CD14-positive monocyte (primary cell): ENCODE results near the gene ZDHHC14. TPM values are rescaled to one million over a fixed set of nuclear protein-coding genes. Genes with fewer than 3 reads are reported as not detected.
A peak's percentile ranks its signal among the peaks of the same experiment; 100 is the strongest.

Experiments used
- DNase-seq, 3 donors: peaks; one replicate each; pipeline ENCODE4 v3.0.0-alpha.2; 2011 to 2022
- H2AFZ ChIP-seq: 2 replicates; pipeline ENCODE4 v1.6.0; 2012; ENCODE audit warnings: mild to moderate bottlenecking, low read depth, low read length, inconsistent platforms; ENCODE audit not compliant: insufficient read depth, poor library complexity, severe bottlenecking
- H3K27ac ChIP-seq, 2 donors: 1 replicate in 1 of 2; 2 replicates in 1 of 2; pipeline ENCODE4 v1.5.1; 2012 to 2013; ENCODE audit warnings: low read length in 2 of 2, control low read depth in 1 of 2, inconsistent platforms in 1 of 2, low read depth in 1 of 2, mild to moderate bottlenecking in 1 of 2
- H3K27me3 ChIP-seq, 2 donors: one replicate each; pipeline versions ENCODE4 v1.6.0 to v1.6.1; 2011 to 2013; ENCODE audit warnings: low read length in 2 of 2; ENCODE audit not compliant: control insufficient read depth in 2 of 2, insufficient read depth in 2 of 2
- H3K36me3 ChIP-seq, 2 donors: replicated peaks in 1 of 2; 1 replicate in 1 of 2; 2 replicates in 1 of 2; pipeline versions ENCODE4 v1.5.1 to v1.6.1; 2012 to 2013; ENCODE audit warnings: low read length in 2 of 2, control low read depth in 1 of 2, inconsistent platforms in 1 of 2, mild to moderate bottlenecking in 1 of 2; ENCODE audit not compliant: insufficient read depth in 2 of 2, control insufficient read depth in 1 of 2
- H3K4me1 ChIP-seq, 2 donors: 1 replicate in 1 of 2; 2 replicates in 1 of 2; pipeline versions ENCODE4 v1.5.1 to v1.6.1; 2012 to 2013; ENCODE audit warnings: low read length in 2 of 2, control low read depth in 1 of 2, inconsistent platforms in 1 of 2, mild to moderate bottlenecking in 1 of 2, moderate library complexity in 1 of 2; ENCODE audit not compliant: insufficient read depth in 2 of 2, control insufficient read depth in 1 of 2
- H3K4me2 ChIP-seq: replicated peaks from 2 replicates; pipeline ENCODE3; 2012; ENCODE audit warnings: low read length, moderate library complexity, mild to moderate bottlenecking; ENCODE audit not compliant: poor library complexity, severe bottlenecking; ENCODE audit errors: extremely low read depth
- H3K4me3 ChIP-seq, 3 experiments: fragments of 200-600 bp in 1 of 3; sonication (generic) in 1 of 3; replicated peaks in 1 of 3; 1 replicate in 2 of 3; 2 replicates in 1 of 3; pipeline ENCODE4 v1.5.1; 2011 to 2013; ENCODE audit warnings: low read length in 3 of 3, mild to moderate bottlenecking in 3 of 3, control low read depth in 2 of 3, low read depth in 2 of 3, inconsistent platforms in 1 of 3, moderate library complexity in 1 of 3
- H3K79me2 ChIP-seq: 2 replicates; pipeline ENCODE4 v1.6.0; 2012; ENCODE audit warnings: mild to moderate bottlenecking, control low read depth, inconsistent platforms, low read length, moderate library complexity; ENCODE audit not compliant: insufficient read depth
- H3K9ac ChIP-seq: 2 replicates; pipeline ENCODE4 v1.6.0; 2017; ENCODE audit warnings: low read length, mild to moderate bottlenecking; ENCODE audit not compliant: insufficient read depth, poor library complexity, severe bottlenecking
- H3K9me3 ChIP-seq, 2 donors: replicated peaks in 1 of 2; 1 replicate in 1 of 2; 2 replicates in 1 of 2; pipeline versions ENCODE4 v1.5.1 to v1.6.1; 2012 to 2013; ENCODE audit warnings: low read length in 2 of 2, control low read depth in 1 of 2; ENCODE audit not compliant: control insufficient read depth in 1 of 2, insufficient read depth in 1 of 2
- H4K20me1 ChIP-seq: 2 replicates; pipeline ENCODE4 v1.6.0; 2012; ENCODE audit warnings: mild to moderate bottlenecking, low read length, control low read depth, moderate library complexity; ENCODE audit not compliant: insufficient read depth
- H3K27ac Mint-ChIP-seq, 7 donors: one replicate each; pipeline ENCODE4 v1.8.0; 2020; ENCODE audit warnings: mild to moderate bottlenecking in 7 of 7, mixed read lengths in 7 of 7, moderate library complexity in 6 of 7, inconsistent platforms in 2 of 7
- H3K27me3 Mint-ChIP-seq, 3 donors: one replicate each; pipeline ENCODE4 v1.8.0; 2021 to 2022; ENCODE audit warnings: low read depth in 3 of 3, mild to moderate bottlenecking in 3 of 3, mixed read lengths in 3 of 3, moderate library complexity in 3 of 3, inconsistent platforms in 1 of 3
- H3K36me3 Mint-ChIP-seq, 2 donors: one replicate each; pipeline ENCODE4 v1.8.0; 2020; ENCODE audit warnings: mixed read lengths in 2 of 2, inconsistent platforms in 1 of 2, mild to moderate bottlenecking in 1 of 2
- H3K4me1 Mint-ChIP-seq: one replicate; pipeline ENCODE4 v1.8.0; 2020; ENCODE audit warnings: mild to moderate bottlenecking, mixed read lengths
- H3K4me3 Mint-ChIP-seq, 2 donors: one replicate each; pipeline ENCODE4 v1.8.0; 2020; ENCODE audit warnings: mild to moderate bottlenecking in 2 of 2, mixed read lengths in 2 of 2, moderate library complexity in 1 of 2
- H3K9me3 Mint-ChIP-seq, 7 donors: one replicate each; pipeline ENCODE4 v1.8.0; 2020 to 2022; ENCODE audit warnings: mixed read lengths in 7 of 7, mild to moderate bottlenecking in 6 of 7, moderate library complexity in 6 of 7, inconsistent platforms in 2 of 7
- CTCF ChIP-seq: fragments of 200-600 bp; IDR thresholded peaks from one replicate; pipeline ENCODE4 v1.8.0; 2022; ENCODE audit warnings: antibody characterized with exemption, mild to moderate bottlenecking
- WGBS: methylation state at CpG from one replicate; pipeline ENCODE4 v1.1.5; 2013; ENCODE audit warnings: missing lambda C conversion rate; ENCODE audit not compliant: insufficient coverage; 5-methylcytosine and 5-hydroxymethylcytosine counted together
- intact Hi-C, 2 donors: fragments of 100-400 bp; cut with micrococcal nuclease; formaldehyde crosslinking; loops; one replicate each; pipeline versions ENCODE4 v1.15.0 to v1.15.1; 2023
- polyA plus RNA-seq, 3 donors: library from polyadenylated mRNA; depleted of rRNA in 1 of 3; unstranded in 2 of 3; stranded (reverse) in 1 of 3; fragments of 300-500 nt in 2 of 3; fragments of >200 nt in 1 of 3; fragmentation: Illumina TruSeq in 2 of 3; gene quantifications; 1 replicate in 2 of 3; 2 replicates in 1 of 3; pipeline ENCODE4 v1.2.3, GENCODE V29; 2012 to 2021

ZDHHC14 gene
- polyA plus RNA-seq, 3 donors: 0.30 to 1.7 (median 0.93) TPM

- Histone ChIP-seq H2AFZ (no peak overlapping the region), H3K4me2 (no peak overlapping the region), H3K36me3 (no peaks in the 10 kb centered on the region), H3K9me3 (no peaks in the 10 kb centered on the region), H3K9ac (no peak overlapping the region), H3K27ac (no peak overlapping the region), H4K20me1 (no peaks in the 10 kb centered on the region), H3K79me2 (no peaks in the 10 kb centered on the region), H3K27me3 (no peaks in the 10 kb centered on the region), H3K4me1 (no peaks in the 10 kb centered on the region), H3K4me3 (no peak overlapping the region)
- intact Hi-C loops: no loop called here
- Mint-ChIP-seq H3K36me3 (peaks cover 0 to 8% of the 10 kb centered on the region in 2 donors), H3K9me3 (peaks cover 0 to 6% (median 2%) of the 10 kb centered on the region in 7 donors), H3K27me3 (peaks cover 0 to 3% (median 0%) of the 10 kb centered on the region in 3 donors), H3K4me3 (no peak overlapping the region), H3K4me1 (peaks cover 9% of the 10 kb centered on the region), H3K27ac (peak overlapping the region in 1 of 7 donors; percentile 20)
- DNase-seq: no peak
- WGBS: 90% methylated on average over 6 of the region's 8 CpGs
- no peak for TF ChIP-seq CTCF
These were observed 182.8 kb downstream of the ZDHHC14 start for GRCh38 chr6:157563611-157564284.

DNA sequence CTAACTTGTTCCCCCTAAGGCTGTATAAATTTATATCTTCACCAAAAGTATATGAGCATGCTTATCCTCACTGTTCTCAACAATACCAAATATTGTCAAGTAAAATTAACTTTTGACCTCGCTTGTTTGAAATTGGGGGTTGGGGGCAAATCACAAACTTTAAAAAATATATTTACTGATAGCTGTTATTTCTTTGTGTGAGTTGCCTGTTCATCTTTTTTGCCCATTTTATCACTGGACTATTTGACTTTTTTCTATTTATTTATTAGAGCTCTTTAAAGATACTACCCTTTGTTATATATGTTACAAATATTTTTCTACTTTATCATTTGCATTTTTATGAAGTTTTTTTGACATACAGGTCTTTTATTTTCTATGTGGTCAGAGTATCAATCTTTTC is 187.7 kb downstream of the ZDHHC14 start:
- H3K27ac Mint-ChIP-seq: no peak overlapping the region
- intact Hi-C loops: no loop called here

More for the DNA sequence above, 187.7 kb downstream of the ZDHHC14 start:
- Mint-ChIP-seq H3K36me3 (no peaks in the 10 kb centered on the region), H3K27me3 (peaks cover 0 to 3% (median 0%) of the 10 kb centered on the region in 3 donors), H3K9me3 (peaks cover 0 to 7% (median 0%) of the 10 kb centered on the region in 7 donors), H3K4me3 (no peak overlapping the region), H3K4me1 (no peaks in the 10 kb centered on the region)
- no peak overlapping the region for H3K9ac ChIP-seq
- H3K79me2 ChIP-seq: no peaks in the 10 kb centered on the region
- no peak overlapping the region for H3K4me2 ChIP-seq
- no peak for TF ChIP-seq CTCF
- no peak for DNase-seq
- no peaks in the 10 kb centered on the region for H3K4me1 ChIP-seq
- H3K4me3 ChIP-seq: no peak overlapping the region
- WGBS: no CpG with 5 or more reads among the region's 1 CpG
- no peaks in the 10 kb centered on the region for H3K9me3 ChIP-seq
- no peak overlapping the region for H3K27ac ChIP-seq
- H3K36me3 ChIP-seq: no peaks in the 10 kb centered on the region
- H4K20me1 ChIP-seq: no peaks in the 10 kb centered on the region
- no peaks in the 10 kb centered on the region for H3K27me3 ChIP-seq
- H2AFZ ChIP-seq: no peak overlapping the region
